Fibroblast of gingiva (primary cell): ENCODE data around the gene ASB13.
"Not testable (repeated sequence)": the region's sequence is repeated elsewhere in the genome, so short reads cannot be mapped to it uniquely, and the experiment has no call there.

Experiments used
- DNase-seq: peaks from one replicate; pipeline ENCODE4 v3.0.0-alpha.2; 2011; ENCODE audit warnings: low read depth

Gene ASB13

DNA sequence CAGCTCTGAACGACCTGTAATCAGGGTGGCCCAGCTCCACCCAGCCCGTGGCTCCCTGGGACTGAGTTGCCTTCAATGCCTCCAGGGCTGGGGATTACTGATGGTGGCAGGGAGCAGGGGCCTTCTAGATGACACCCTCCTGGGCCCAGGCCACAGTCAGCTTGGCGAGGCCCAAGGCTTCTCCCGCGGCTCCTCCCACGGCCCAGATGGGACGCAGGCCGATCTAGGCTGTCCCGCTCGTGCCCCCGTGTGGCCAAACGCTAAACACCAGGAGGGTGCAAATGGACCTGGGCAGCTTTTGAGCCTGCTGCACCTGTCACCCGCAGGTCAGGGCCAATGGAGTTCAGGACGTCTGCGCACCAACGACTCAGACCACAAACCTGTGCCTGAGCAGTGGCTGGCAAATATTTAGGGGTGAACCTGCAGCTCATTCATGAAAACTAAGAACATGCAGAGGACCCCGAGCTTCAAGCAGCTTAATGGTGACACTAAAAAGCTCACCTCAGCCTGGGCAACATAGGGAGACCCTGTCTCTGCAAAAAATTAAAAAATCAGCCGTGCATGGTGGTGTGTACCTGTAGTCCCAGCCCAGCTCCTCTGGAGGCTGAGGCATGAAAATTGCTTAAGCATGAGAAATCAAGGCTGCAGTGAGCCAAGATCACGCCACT, 43.2 kb downstream of the ASB13 start:
- peak; percentile 74 for DNase-seq

DNA sequence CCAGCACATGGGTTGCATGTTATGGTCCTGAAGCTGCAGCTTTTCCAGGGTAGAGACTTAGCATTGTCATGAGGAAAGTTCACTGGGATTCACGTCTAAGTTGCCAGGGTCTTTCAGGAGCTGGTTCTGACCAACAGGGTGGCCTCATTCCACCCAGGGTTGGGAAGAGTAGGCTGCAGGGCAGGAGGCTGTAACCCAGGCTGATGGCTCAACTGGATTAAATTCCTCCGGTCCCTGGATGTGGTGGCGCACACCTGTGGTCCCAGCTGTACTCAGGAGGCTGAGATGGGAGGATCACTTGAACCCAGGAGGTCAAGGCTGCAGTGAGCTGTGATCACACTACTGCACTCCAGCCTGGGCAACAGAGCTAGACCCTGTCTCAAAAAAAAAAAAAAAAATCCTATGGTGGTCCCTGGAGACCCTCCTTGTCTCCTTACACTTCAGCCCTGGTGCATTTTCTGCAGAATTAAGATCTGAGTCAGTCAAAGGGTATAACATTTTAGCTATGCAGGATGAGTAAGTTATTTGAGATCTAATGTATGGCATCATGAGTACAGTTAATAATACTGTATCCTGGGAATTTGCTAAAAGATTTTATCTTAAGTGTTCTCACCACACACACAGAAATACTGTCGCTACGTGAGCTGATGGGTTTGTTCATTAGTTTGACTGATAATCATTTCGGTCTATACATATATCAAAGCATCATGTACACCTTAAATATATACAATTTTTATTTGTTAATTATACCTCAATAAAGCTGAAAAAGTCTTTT, 44.0 kb downstream of the ASB13 start:
- DNase-seq, result no peak

DNA sequence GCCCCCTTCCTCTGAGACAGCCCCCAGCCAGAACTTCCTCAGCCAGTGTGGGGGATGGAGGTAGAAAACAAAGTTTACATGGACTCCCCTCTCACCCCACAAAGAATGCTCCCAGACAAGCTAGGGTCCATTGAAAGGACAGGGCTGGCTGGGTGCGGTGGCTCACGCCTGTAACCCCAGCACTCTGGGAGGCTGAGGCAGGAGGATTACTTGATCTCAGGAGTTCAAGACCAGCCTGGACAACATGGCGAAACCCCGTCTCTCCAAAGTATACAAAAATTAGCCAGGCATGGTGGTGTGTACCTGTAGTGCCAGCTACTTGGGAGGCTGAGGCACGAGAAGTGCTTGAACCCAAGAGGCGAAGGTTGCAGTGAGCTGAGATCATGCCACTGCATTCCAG, 45.0 kb downstream of the ASB13 start:
- DNase-seq, result not testable (repeated sequence)

DNA sequence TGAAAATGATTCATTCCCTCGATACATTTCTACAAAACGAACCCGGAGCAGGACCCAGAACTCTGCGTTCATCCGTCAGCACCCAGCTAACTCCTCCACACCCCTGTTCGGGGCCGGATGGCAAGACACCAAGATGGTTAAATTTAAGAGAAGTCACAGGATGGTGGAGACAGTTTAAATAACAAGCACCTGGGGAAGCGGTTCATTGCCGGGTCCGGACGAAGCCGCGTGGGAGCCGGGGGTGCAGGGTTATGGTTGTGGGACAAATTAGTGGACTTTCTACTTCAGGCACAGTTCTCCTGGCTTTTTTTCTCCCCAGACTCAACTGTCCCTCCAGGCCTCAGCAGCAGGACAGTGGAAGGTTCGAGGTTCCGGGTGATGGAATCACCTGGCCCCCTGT, 45.4 kb downstream of the ASB13 start:
- DNase-seq, result no peak

DNA sequence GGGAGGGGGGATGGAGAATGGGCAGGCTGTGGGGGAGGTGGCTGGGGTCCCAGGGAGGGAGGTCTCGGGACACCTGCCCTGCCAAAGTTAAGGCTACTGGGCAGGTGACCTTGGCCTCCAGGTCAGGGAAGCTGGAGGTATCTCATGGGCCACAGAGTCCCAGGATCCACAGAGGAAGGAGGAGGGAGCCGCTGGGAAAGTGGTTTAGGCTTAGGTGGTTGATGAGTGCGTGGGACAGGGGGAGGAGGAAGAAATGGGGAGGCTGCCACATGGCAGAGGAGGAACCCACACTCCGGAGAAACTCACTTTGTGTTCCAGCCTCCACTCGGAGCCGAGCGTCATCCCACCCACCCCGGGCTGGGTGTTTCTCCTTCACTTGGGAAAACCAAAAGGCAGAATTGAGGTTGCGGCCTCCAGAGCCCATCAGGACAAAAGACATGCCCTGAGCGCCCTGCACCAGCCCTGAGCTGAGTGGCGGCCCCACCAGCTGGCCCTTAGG, 46.1 kb downstream of the ASB13 start:
- no peak for DNase-seq

DNA sequence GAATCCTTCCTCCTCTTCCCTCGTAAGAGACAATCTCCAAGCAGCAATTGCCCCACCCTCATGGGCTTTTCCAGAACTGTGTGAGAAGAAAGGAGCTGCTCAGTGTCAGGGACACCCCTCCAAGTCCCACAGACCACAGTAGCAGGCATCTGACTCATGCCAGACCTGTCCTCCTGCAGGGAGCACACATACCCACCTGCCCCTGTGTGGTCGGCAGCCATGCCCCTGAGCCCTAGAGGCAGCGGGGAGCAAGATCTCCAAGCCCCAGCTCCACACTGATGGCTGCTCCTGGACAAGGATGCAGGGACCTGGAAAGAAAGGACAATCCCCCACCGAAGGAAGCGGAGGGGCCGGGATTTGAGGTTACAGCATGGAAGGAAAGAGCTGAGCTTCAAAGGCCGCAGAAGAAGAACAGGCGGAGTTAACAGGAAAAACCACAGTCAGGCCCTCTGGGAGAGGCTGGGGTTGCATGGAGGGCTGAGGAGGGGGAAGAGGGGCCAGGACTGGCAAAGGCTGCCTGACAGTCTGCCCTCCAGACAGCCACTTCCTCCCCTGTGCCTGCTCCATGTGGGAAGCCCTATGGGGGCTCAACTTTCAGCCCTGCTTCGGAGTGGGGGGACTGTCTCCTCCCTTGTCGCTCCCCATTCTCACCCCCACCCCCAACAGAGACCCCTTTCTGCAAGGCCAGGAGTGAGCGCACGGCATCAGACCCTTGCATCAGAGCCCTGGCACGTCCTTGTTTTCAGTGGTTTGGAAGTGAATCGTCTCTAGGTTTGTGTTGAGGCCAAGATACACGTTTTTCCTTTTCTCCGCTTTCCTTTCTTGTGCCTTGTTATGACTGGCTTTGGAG, 46.8 kb downstream of the ASB13 start:
- peak; percentile 49 for DNase-seq

DNA sequence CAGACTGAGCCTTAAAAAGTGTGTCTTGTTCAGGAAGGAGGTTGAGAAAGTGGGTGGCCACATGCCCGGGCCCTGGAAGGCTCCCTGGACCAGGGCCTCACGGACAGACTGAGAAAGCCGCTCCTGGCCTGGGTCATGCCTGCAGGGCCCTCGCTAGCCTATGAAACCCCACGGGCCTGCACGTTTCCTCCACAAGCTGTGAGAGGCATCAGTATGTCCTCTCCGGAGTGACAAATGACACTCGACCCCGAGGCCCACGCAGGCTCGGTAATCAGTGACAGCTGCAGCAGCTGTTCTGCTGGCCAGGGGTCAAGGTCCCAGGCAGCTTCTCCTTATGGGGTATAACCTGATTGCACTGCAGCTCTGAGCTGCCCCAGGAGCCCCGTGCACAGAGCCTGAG, 47.6 kb downstream of the ASB13 start:
- peak; percentile 68 for DNase-seq

DNA sequence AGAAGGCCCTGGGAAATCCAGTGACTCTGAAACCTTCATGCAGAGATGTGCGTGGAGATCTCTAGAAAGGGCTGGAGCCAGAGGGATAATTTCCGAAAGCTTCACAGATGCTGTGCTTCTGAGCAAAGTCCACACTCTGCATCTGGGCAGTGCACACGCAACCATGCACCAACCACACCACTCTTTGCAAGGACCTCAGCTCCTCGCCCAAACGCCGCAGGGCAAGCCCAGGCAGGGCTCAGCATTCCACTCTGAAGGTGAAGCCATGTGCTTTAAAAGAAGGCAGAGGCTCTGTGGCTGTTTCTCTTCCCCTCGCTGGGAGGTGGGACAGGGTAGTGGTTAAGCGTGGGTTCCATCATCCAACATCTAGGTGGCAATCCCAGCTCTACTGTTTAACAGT, 48.4 kb downstream of the ASB13 start:
- DNase-seq, result no peak

DNA sequence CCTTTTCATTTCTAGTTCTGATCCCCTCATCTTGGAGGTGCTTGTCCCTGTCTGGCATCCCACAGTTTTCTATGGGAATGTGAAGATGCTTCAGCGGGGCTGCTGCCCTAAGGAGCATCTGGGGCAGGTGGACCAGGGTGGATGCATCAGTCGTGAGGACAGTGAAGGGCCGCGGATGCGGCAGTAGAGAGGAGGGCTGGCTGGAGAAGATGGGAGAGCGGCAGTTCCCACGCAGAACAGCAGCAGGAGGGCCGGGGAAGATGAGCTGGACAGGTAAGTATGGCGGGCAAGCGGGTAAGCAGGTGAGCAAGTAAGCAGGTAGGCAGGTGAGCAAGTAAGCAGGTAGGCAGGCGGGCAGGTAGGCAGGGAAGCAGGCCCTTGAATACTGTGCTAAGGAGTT, 48.9 kb downstream of the ASB13 start:
- DNase-seq, result no peak

DNA sequence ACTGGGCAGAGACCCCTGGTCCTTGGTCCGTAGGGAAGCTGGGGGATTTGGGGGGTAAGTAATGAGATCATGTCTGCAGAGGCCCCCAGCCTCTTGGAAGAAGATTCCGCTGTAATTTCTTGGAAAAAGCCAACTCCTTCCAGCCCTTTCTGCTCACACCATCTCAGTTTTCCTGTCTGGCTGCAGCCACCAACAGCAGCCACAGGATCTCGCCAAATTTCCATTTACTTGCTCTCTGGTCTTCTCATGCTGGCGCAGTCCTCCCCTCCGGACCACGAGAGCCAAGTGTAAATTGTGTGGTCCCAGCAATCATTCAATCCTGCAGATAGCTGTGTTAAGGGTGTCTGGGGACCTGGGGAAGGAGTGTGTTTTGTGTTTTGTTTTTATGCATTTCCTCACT, 49.6 kb downstream of the ASB13 start:
- no peak for DNase-seq

DNA sequence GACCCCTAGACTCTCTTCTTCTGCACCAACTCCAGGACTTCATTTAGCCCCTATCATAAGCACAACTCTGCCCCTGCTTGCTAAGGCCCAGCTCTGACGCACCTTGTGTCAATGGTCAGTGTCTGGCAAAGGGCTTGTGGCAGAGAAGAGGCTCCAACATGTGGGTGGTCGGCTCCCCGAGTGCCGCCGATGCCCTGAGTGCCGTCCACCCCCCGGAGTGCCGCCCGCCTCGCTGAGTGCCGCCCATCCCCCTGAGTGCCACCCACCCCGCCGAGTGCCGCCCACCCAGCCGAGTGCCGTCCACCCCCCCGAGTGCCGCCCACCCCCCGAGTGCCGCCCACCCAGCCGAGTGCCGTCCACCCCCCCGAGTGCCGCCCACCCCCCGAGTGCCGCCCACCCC, 50.3 kb downstream of the ASB13 start:
- DNase-seq, result no peak

DNA sequence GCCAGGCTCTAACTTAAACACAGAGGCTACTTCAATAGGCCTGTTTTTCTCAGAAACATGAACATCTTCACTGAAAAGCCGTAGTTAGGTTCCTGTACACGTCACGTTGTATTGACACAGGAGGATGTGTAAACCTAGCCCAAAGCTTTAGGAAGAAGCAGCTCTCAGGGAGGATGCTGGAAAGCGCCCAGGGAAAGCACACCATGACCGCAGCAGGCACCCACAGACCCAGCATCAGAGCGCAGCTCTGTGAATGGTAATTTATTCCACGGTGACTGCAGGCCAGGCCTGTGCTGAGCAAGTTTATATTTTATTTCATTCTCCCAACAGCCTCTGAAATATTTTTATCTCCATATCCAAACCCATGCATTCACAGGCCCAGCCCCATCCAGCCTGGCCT, 51.1 kb downstream of the ASB13 start:
- peak; percentile 53 for DNase-seq

DNA sequence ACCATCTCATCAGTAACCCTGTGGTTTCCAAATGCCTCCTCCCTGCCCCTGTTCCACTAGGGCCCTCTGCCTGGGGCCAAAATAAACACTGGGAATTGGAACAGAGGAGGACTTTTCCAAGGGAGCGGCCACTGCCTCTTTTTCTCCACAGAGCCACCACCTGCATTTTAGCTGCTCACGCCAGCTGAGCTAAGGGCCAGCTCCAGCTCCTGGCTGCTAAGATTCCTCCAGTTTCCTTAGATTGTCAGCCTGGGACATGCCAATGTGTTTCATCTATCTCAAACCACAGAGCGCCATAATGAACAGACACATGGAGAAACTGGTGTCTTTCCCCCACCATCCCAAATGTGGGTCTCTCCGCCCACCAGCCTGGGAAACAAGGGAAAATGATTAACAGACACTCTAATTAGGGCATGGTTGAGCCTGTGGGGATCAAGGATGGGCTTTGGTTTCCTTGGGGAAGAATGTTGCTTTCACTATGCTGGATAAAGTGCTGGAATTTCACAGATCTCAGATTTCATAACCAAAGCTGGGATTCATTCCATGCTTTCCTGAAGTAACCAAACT, 52.2 kb downstream of the ASB13 start:
- DNase-seq, result peak; percentile 59

DNA sequence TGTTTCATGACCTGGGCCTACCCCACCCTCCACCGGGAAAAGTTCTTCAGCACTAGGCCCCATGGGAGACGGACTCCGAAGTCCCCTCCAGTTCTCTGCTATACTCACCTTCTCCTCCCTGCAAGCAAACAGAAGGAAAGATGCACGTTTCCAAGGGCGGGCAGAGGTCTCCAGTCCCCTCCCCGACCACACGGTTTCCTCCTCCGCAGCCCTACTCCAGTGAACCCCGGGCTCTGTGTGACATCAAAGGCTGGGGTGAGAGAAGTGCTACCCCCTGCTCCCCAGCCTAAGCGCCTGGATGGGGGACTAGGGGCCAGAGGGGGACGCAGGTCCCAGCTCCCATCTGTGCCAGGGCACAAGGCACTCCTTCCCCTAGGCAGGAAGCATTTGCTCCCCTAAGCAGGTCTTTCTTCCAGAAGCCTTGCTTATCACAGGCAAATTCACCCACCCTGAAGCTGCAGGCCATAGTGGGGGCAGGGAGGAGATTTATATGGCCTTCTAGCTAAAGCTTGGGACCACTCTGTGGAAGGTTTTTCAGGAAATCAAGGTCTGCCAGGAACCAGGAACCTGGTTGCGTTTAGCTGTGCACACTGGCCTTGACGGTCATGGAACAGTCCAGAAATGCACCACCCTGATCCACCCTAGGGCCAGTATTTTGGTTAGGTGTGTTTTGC, 52.8 kb downstream of the ASB13 start:
- DNase-seq, result no peak

DNA sequence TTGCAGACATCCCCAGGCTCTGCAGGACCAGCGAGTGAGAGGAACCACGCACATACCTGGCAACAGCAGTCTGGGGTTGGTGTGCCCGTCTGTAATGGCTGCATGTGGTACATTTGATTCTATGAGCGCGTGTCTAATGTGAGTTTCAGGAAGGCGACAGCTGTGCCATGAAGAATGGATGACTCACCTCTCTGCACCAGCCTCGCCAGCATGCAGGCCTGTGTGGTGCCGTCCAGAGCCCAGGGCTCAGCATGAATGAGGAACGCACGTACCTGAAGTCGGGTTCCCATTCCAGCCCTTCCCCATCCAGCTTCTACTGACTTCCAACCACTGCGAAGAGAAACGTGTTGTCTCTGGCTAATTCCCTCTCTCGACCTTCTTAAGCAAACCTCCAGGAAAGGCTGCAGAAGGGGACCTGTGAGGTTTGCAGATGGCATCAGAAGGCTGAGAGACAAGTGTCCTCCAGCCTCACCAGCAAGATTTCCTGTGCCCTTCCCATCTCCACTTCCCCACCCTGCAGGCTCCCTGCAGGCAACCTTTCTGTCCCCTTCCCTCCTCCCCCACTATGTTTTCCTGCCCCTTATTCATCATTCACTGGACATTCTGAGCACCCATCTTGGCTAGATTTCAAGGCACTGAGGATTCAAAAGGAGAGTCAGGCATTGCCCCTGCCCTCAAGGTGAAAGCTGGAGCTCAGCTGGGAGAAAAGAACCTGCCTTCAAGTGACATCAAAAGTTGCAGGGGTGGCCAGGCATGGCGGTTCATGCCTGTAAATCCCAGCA, 54.3 kb downstream of the ASB13 start:
- no peak for DNase-seq

DNA sequence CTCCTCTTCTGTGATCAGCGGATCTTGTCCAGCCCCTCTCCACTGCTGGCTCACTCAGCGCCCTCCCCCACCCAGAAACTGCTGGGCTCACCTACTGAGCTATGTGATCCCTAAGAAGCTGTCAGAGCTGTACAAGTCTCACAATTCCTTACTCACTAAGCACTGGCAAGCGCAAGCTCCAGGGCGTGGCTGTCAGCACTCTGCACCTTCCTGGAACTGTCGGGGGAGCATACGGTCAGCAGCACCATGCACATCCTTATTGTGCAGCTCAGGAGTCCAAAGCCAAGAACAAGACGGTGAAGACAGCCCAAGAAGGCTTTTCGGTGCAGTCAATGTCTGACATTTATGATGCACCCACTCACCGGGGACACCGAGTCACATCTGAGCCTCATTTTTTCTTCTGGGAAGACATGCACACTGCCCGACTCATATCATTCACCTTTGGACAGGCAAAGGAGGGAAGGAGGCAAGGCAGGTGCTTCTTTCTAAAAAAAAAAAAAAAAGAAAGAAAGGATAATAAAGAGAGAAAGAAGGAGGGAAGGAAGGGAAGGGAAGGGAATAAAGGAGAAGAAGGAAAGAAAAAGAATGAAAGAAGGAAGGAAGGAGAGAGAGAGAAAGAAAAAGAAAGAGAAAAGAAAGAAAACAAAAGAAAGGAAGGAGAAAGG, 56.3 kb downstream of the ASB13 start:
- DNase-seq, result no peak

DNA sequence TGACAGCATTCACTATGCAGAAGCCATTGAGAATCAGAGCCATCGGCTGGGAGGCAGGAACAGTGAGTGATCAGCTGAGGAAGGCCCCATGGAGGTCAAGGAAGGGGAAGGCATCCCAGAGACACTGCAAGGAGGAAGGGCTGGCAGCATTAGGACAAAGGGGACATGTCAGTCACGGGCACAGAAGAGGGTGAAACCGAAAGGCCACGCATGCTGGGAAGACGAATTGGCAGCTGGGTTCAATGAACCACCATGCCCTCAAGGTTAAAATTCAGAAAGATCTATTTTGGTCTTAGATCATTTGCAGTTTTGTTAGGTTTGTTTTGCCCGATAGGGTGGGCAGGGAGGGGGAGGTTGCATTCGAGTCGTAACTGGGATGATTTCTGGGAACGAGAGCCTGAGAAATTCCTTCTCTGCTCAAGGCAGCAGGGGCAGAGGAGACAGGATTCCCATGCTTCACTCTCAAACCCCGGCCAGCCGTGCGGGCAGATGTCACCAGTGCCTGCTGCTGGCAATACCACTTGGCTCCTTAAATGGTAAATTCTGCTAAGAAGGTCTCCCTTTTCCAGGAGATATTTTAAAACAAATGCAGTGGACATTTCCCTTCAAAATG, 57.7 kb downstream of the ASB13 start:
- DNase-seq, result no peak

DNA sequence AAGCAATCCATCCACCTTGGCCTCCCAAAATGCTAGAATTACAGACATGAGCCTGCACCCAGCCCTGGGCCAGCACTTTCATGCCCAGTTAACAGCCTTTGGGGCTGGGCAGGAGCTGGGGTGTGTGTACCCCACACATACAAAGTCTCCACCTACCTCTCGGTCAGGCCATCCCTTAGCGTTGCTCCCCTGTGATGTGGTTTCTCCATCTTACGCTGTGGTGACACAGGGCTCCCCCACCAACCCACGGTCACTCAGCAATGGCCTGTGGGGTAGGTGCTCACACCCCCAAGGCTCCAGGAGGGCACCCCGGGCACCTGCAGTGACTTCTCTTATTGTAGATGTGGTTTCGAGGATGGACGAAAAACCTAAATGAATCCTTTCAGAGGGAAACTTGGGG, 58.8 kb downstream of the ASB13 start:
- no peak for DNase-seq

DNA sequence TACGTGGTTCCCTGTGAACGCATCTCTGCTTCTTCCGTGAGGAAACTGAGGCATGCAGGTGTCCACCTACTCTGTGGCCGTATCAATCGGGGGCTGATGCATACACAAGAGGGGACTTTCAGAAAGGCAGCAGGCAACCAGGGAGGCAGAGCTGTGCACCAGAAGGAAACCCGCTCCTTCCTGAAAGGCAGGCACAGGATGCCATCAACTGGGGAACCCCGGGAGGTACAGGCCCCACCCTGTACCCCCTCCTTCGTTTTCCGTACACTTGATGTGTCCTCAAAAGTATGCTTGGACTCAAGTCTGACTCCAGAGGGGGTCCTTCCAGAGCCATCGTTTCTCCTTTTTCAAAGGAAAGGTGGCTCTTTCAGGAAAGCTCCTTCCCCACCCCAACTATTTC, 59.5 kb downstream of the ASB13 start:
- no peak for DNase-seq

DNA sequence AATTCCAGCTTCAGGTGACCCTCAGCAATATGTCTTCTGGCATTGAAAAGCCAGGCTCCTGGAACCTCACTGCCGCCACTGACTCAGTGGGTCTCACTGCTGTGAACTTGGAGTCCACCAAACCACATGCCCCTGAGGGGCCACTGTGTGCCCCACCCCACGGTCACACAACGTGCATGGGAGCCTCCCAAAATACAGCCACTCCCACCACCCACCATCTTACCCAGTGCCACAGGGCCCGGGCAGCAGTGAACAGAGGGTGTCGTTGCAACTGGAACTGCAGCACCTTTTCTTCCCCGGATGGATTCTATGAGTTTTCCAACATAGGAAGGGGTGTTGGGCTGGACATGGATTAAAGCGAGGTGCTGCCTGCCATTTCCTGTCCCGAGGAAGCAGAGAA, 60.1 kb downstream of the ASB13 start:
- no peak for DNase-seq
